Measurements from ENCODE around the gene SAMD4A. TPM values are rescaled to one million over a fixed set of nuclear protein-coding genes. Genes with fewer than 3 reads are reported as not detected.

SAMD4A gene
- total RNA-seq, 1 experiment from 2014 or later: 26.5 TPM

DNA sequence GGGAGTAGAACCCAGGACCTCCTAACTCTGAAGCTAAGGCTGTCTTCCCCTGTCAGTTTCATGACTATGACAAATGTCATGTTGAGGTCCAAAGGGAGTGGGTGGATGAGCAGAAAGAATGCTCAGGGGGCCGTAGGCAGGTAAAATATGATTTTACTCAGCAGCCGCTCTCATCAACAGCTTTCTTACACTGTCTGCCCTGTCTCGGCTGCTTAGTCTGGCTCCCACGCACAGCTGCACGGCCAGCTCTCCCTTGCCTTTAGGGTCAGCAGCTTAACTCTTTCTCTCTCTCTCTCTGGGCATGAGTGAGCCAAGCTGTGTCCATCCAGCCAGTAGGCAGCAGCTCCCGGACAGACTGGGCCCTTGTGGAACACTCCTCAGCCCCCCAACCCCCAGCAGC, 240.5 kb downstream of the SAMD4A start:
- DNase-seq (ENCODE audit: low spot score): no peak
- intact Hi-C loops (cut with micrococcal nuclease; ENCODE audit: unreplicated experiment): no loop called here
- peaks cover 3% of the 10 kb centered on the region for H3K4me1 ChIP-seq (ENCODE audit: insufficient read depth, low read length, poor library complexity, severe bottlenecking)
- no peak for TF ChIP-seq EZH2 (IDR thresholded peaks at IDR 0.05; ENCODE audit: borderline replicate concordance, low read depth, low read length, poor library complexity, severe bottlenecking)
- TF ChIP-seq, protein P1, sequence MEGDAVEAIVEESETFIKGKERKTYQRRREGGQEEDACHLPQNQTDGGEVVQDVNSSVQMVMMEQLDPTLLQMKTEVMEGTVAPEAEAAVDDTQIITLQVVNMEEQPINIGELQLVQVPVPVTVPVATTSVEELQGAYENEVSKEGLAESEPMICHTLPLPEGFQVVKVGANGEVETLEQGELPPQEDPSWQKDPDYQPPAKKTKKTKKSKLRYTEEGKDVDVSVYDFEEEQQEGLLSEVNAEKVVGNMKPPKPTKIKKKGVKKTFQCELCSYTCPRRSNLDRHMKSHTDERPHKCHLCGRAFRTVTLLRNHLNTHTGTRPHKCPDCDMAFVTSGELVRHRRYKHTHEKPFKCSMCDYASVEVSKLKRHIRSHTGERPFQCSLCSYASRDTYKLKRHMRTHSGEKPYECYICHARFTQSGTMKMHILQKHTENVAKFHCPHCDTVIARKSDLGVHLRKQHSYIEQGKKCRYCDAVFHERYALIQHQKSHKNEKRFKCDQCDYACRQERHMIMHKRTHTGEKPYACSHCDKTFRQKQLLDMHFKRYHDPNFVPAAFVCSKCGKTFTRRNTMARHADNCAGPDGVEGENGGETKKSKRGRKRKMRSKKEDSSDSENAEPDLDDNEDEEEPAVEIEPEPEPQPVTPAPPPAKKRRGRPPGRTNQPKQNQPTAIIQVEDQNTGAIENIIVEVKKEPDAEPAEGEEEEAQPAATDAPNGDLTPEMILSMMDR (conservative IDR thresholded peaks at IDR 0.05; ENCODE audit: low read depth, low read length): no peak
- ChIA-PET POLR2A (ENCODE audit: low non-redundant PET) (no interaction called here), CTCF (interaction anchor here (0.5 to 1.1 kb wide), 3 partner anchors 95 to 244 kb away, joined by 3 to 4 read pairs (median 3); no protein-coding TSS in a partner anchor)
- no peaks in the 10 kb centered on the region for H3K36me3 ChIP-seq (ENCODE audit: insufficient read depth, low read length, poor library complexity, severe bottlenecking)
- no peaks in the 10 kb centered on the region for H3K9me3 ChIP-seq (ENCODE audit: low read depth, low read length, poor library complexity, severe bottlenecking)
- H3K27me3 ChIP-seq (replicated peaks; ENCODE audit: insufficient read depth, low read depth, low read length, poor library complexity): no peaks in the 10 kb centered on the region
- no peak overlapping the region for H3K27ac ChIP-seq (ENCODE audit: low read depth, low read length, poor library complexity, severe bottlenecking)
- no peak overlapping the region for H3K4me3 ChIP-seq (ENCODE audit: low read depth, low read length, poor library complexity, severe bottlenecking)
- no TSS peak for BruUV-seq (replicated peaks)

DNA sequence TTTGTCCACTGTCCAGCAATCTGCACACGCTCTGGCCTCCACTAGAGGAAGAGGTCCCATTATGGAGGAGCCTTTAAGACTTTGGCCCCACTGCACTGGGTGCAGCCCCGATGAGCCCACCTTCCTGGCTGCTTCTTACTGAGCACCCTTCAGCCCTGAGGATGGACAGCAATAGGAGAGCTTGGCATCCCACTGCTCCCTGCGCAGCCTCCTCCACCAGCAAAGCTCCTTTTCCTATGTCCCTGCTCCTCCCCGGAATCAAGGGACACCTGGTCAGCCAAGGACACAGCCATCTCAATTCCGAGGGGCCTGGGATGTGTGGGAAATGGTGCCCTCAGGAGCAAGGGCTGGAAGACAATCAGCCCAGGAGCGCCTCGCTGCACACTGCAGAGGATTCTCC, 241.0 kb downstream of the SAMD4A start:
- H3K27ac ChIP-seq (ENCODE audit: low read depth, low read length, poor library complexity, severe bottlenecking): no peak overlapping the region
- H3K9me3 ChIP-seq (ENCODE audit: low read depth, low read length, poor library complexity, severe bottlenecking): no peaks in the 10 kb centered on the region
- no TSS peak for BruUV-seq (replicated peaks)
- no peaks in the 10 kb centered on the region for H3K36me3 ChIP-seq (ENCODE audit: insufficient read depth, low read length, poor library complexity, severe bottlenecking)
- CTCF ChIA-PET: interaction anchor here (0.6 to 1.1 kb wide), 3 partner anchors 50 to 244 kb away, joined by 3 read pairs; no protein-coding TSS in a partner anchor
- no peak for DNase-seq (ENCODE audit: low spot score)
- no peaks in the 10 kb centered on the region for H3K27me3 ChIP-seq (replicated peaks; ENCODE audit: insufficient read depth, low read depth, low read length, poor library complexity)
- no peak overlapping the region for H3K4me3 ChIP-seq (ENCODE audit: low read depth, low read length, poor library complexity, severe bottlenecking)
- intact Hi-C loops (cut with micrococcal nuclease; ENCODE audit: unreplicated experiment): no loop called here
- H3K4me1 ChIP-seq (ENCODE audit: insufficient read depth, low read length, poor library complexity, severe bottlenecking): peaks cover 3% of the 10 kb centered on the region
- TF ChIP-seq EZH2 (IDR thresholded peaks at IDR 0.05; ENCODE audit: borderline replicate concordance, low read depth, low read length, poor library complexity, severe bottlenecking): no peak
- TF ChIP-seq, protein P1 (conservative IDR thresholded peaks at IDR 0.05; ENCODE audit: low read depth, low read length): no peak
- POLR2A ChIA-PET (ENCODE audit: low non-redundant PET): no interaction called here

DNA sequence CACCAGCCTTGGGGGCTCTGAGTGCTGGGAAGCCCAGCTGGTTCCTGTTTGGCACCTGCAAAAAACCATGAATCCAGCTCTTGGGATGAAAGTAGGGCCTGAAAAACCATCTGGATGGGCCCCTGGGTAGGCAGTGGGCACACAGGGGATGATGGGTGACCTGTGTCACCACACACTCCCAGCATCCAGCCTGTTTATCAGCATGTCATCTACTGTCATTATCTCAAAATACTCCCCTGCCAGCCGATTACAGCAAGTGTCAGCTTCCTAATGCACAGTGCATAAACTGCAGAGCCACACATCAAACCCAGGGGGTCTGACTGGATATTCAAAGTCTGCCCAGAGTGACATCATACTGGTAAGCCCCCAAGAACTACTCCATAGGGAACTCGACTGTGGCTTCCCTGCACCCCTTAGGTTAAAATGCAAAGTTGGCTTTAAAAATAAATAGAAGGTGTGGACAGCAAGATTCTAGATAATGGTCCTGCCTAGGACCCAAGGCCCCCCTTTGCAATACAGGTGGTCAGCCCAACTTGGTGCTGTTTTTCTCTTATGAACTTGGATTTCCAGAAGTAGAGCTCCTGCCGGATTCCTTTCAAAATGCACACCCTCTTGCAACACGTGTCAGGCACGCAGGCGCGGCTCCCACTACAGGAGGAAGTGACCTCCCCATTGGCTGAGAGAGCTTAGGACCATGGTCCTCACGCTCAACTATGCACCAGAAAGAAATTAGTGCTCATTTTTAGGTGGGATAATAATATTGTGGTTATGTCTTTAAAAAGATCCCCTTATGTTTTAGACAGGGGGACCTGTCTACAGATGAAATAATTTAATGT, 241.6 kb downstream of the SAMD4A start:
- Histone ChIP-seq H3K27ac (ENCODE audit: low read depth, low read length, poor library complexity, severe bottlenecking) (no peak overlapping the region), H3K4me3 (ENCODE audit: low read depth, low read length, poor library complexity, severe bottlenecking) (no peak overlapping the region), H3K27me3 (replicated peaks; ENCODE audit: insufficient read depth, low read depth, low read length, poor library complexity) (no peaks in the 10 kb centered on the region), H3K4me1 (ENCODE audit: insufficient read depth, low read length, poor library complexity, severe bottlenecking) (peaks cover 3% of the 10 kb centered on the region), H3K36me3 (ENCODE audit: insufficient read depth, low read length, poor library complexity, severe bottlenecking) (no peaks in the 10 kb centered on the region), H3K9me3 (ENCODE audit: low read depth, low read length, poor library complexity, severe bottlenecking) (no peaks in the 10 kb centered on the region)
- ChIA-PET POLR2A (ENCODE audit: low non-redundant PET) (no interaction called here), CTCF (interaction anchor here (0.6 to 1.1 kb wide), 3 partner anchors 50 to 245 kb away, joined by 3 read pairs; no protein-coding TSS in a partner anchor)
- no peak for DNase-seq (ENCODE audit: low spot score)
- TF ChIP-seq, protein P1 (conservative IDR thresholded peaks at IDR 0.05; ENCODE audit: low read depth, low read length): no peak
- no peak for TF ChIP-seq EZH2 (IDR thresholded peaks at IDR 0.05; ENCODE audit: borderline replicate concordance, low read depth, low read length, poor library complexity, severe bottlenecking)
- no TSS peak for BruUV-seq (replicated peaks)
- intact Hi-C loops (cut with micrococcal nuclease; ENCODE audit: unreplicated experiment): no loop called here
